Measurements from ENCODE around the gene CLCN5. TPM values are rescaled to one million over a fixed set of nuclear protein-coding genes. Genes with fewer than 3 reads are reported as not detected.

CLCN5 gene
- total and polyA plus RNA-seq, 2 experiments from 2014 or later = 3.7 to 13.6 TPM

DNA sequence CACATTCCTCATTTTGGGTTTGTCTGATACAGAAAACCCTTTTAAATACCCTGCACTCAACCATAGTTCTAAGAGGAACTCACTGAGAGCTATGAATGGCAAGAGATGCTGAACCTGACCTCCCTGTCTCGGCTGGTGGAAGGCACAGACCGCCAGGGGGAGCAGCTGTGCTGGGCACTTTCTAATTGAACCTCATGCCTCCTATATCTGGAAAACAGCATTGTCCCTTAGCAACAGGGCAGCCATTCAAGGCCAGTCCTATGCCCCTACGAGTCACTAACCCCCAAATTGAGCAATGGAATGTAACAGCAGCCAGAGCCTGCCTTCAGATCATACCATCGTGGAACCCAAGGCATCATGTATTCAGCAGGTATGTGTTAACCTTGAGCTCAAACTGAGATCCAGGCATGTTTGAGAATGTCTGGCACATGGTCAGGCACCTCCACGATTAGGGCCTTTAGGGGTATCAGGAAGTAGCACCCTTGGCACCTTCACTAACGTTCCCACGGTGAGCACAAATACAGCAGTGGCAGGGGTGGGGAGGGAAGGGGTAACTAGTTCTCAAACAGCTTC lies 38.0 kb upstream of the CLCN5 start:
- Histone ChIP-seq H3K27me3 (ENCODE audit: insufficient read depth) (0 out of 2 replicates have a peak, but pooled peaks cover 2% of the 10 kb centered on the region), H3K79me2 (replicated peaks; ENCODE audit: insufficient read depth) (no peaks in the 10 kb centered on the region), H3K4me1 (ENCODE audit: insufficient read depth) (no peaks in the 10 kb centered on the region; the same call in 1 of the 2 replicates), H3K36me3 (ENCODE audit: insufficient read depth) (no peaks in the 10 kb centered on the region), H3K4me3 (no peak overlapping the region), H4K20me1 (replicated peaks; ENCODE audit: insufficient read depth) (no peaks in the 10 kb centered on the region), H3K4me2 (no peak overlapping the region), H3K27ac (ENCODE audit: low read depth) (no peak overlapping the region), H3F3A (replicated peaks; ENCODE audit: low read depth) (no peaks in the 10 kb centered on the region), H2AFZ (no peak overlapping the region), H3K9me2 (ENCODE audit: insufficient read depth) (no peaks in the 10 kb centered on the region)
- peak; percentile 70 for ATAC-seq
- TF ChIP-seq ZNF462 (CRISPR knock-in tag; IDR thresholded peaks at IDR 0.05) (no peak), CTCF (conservative IDR thresholded peaks at IDR 0.05; ENCODE audit: low read depth in 2 of 2) (peak; percentile 66 to 73), STAT1 (IDR thresholded peaks at IDR 0.05; ENCODE audit: unreplicated experiment) (no peak), CREB1 (CRISPR knock-in tag; IDR thresholded peaks at IDR 0.05; ENCODE audit: low read depth) (no peak)
- H3K36me3 Mint-ChIP-seq (ENCODE audit: low read depth) = peaks cover 4% of the 10 kb centered on the region; the same call in 2 of the 3 replicates
- H3K4me1 Mint-ChIP-seq = peaks cover 12% of the 10 kb centered on the region; the same call in 2 of the 3 replicates
- peaks cover 2% of the 10 kb centered on the region for H3K27me3 Mint-ChIP-seq (ENCODE audit: insufficient read depth, low read depth, poor library complexity)
- peak; percentile 71 for DNase-seq (ENCODE audit: low spot score)
- peak overlapping the region; percentile 45; the same call in 1 of the 2 replicates for H3K27ac Mint-ChIP-seq
- no peaks in the 10 kb centered on the region for H3K9me3 Mint-ChIP-seq
- no peak overlapping the region for H3K4me3 Mint-ChIP-seq
